Measurements from ENCODE around the gene RGS7. TPM values are rescaled to one million over a fixed set of nuclear protein-coding genes. Genes with fewer than 3 reads are reported as not detected.

RGS7 gene
- total and polyA plus RNA-seq, 2 of the 8 experiments (the other 6 are each of a cell fraction or from before 2014, with no cell fraction given): 1.6 to 3.0 TPM

DNA sequence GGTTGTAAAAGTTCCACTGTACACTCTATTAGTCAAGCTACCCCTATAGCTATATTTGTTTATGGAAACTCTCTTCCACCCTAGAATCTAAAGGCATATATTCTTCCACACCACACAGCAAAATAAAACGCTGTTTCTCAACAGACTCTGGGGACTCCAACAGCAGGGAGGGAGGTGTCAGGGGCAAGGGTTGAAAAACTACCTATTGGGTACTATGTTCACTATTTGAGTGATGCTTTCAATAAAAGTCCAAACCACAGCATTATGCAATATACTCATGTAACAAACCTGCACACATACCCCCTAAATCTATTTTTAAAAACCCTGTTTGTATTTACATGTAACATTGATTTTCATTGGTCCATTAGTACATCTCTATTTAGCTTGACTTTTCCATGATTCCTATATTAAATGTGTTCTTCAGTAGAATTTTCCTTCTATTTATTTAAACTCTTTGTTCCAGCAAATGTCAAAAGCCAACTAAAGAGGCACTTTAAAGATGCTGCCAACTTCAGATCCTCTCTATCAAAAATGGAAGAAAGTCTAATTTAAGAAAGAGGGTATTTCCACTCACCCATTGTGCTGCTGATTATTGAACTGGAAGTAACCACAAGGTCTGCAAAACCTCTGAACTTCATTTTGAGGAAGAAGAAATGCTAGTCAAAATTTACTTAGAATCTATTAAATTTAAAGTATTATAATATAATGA lies 26.2 kb downstream of the RGS7 start:
- Histone ChIP-seq H4K5ac (ENCODE audit: insufficient read length, low read depth, low read length) (no peak overlapping the region), H4K20me1 (replicated peaks in 1 of 2; ENCODE audit: control insufficient read depth in 1 of 2, insufficient read depth in 2 of 2, low read length in 2 of 2) (no peaks in the 10 kb centered on the region), H3K4ac (replicated peaks; ENCODE audit: insufficient read length, low read depth, low read length) (no peak overlapping the region), H3K56ac (replicated peaks; ENCODE audit: insufficient read length, low read depth, low read length) (no peak overlapping the region), H3K27ac (ENCODE audit: low read depth, low read length) (no peak overlapping the region), H3K36me3 (ENCODE audit: control insufficient read depth in 2 of 4, insufficient read depth in 4 of 4, low read length in 3 of 4) (no peaks in the 10 kb centered on the region), H4K91ac (replicated peaks; ENCODE audit: insufficient read length, low read length) (no peak overlapping the region), H3K4me2 (ENCODE audit: insufficient read depth in 1 of 2, low read depth in 2 of 2, low read length in 2 of 2) (no peak overlapping the region), H3K79me2 (ENCODE audit: control insufficient read depth in 1 of 2, insufficient read depth in 2 of 2, low read length in 2 of 2) (no peaks in the 10 kb centered on the region), H3K79me1 (ENCODE audit: low read depth, low read length) (no peaks in the 10 kb centered on the region), H3K4me1 (replicated peaks in 1 of 4; ENCODE audit: control insufficient read depth in 3 of 4, insufficient read depth in 4 of 4, low read length in 3 of 4) (no peaks in the 10 kb centered on the region), H2BK120ac (replicated peaks; ENCODE audit: low read depth, low read length) (no peak overlapping the region), H3K9me3 (ENCODE audit: insufficient read depth in 2 of 2, low read depth in 1 of 2, low read length in 1 of 2) (no peaks in the 10 kb centered on the region), H3K27me3 (replicated peaks in 1 of 4; ENCODE audit: control insufficient read depth in 3 of 4, extremely low read depth in 1 of 4, insufficient read depth in 3 of 4, low read length in 3 of 4) (no peaks in the 10 kb centered on the region), H2BK15ac (ENCODE audit: low read length) (no peak overlapping the region), H2BK5ac (ENCODE audit: low read depth, low read length) (no peak overlapping the region), H3K23me2 (ENCODE audit: low read depth, low read length) (no peaks in the 10 kb centered on the region), H4K8ac (ENCODE audit: extremely low read depth, insufficient read depth, low read length) (no peak overlapping the region), H3K18ac (ENCODE audit: extremely low read depth, low read length) (no peak overlapping the region), H3K14ac (ENCODE audit: insufficient read length) (no peak overlapping the region), H3K9ac (replicated peaks in 1 of 4; ENCODE audit: extremely low read depth in 1 of 4, low read depth in 3 of 4, low read length in 3 of 4) (peak overlapping the region in 1 of 4 experiments; percentile 49; a peak in 1 of 7 replicates), H2AFZ (ENCODE audit: low read length) (no peak overlapping the region), H3K4me3 (ENCODE audit: extremely low read depth in 1 of 4, insufficient read depth in 2 of 4, low read depth in 3 of 4, low read length in 4 of 4) (no peak overlapping the region), H2BK20ac (ENCODE audit: low read length) (no peak overlapping the region), H2BK12ac (ENCODE audit: low read depth, low read length) (no peak overlapping the region), H2AK5ac (ENCODE audit: low read depth, low read length) (no peak overlapping the region), H3K23ac (ENCODE audit: insufficient read length) (no peak overlapping the region)
- CTCF ChIA-PET (ENCODE audit: partially characterized antibody): no interaction called here
- no peak for DNase-seq (ENCODE audit: low read depth in 1 of 2, low spot score in 2 of 2)
- POLR2A ChIA-PET (ENCODE audit: partially characterized antibody): no interaction called here
- TF ChIP-seq JUND (IDR thresholded peaks at IDR 0.05; ENCODE audit: low read length) (no peak), SAP30 (IDR thresholded peaks at IDR 0.05; ENCODE audit: insufficient read depth, insufficient replicate concordance, low read length) (no peak), RNF2 (IDR thresholded peaks at IDR 0.05; ENCODE audit: borderline replicate concordance, low read depth, low read length, missing control alignments, poor library complexity, severe bottlenecking) (no peak), KDM4A (IDR thresholded peaks at IDR 0.05; ENCODE audit: low read depth, low read length, severe bottlenecking) (no peak), RFX5 (IDR thresholded peaks at IDR 0.05; ENCODE audit: borderline replicate concordance, low read depth, low read length) (no peak), TAF7 (optimal IDR thresholded peaks at IDR 0.05; ENCODE audit: borderline replicate concordance, low read depth, low read length) (no peak), SIRT6 (IDR thresholded peaks at IDR 0.05; ENCODE audit: low read length) (no peak), NRF1 (IDR thresholded peaks at IDR 0.05; ENCODE audit: low read depth, low read length) (no peak), SIN3A (conservative IDR thresholded peaks at IDR 0.05 in 1 of 2, IDR thresholded peaks at IDR 0.05 in 1 of 2; ENCODE audit: low read depth in 1 of 2, low read length in 2 of 2) (no peak)
- TF ChIP-seq, protein P1, sequence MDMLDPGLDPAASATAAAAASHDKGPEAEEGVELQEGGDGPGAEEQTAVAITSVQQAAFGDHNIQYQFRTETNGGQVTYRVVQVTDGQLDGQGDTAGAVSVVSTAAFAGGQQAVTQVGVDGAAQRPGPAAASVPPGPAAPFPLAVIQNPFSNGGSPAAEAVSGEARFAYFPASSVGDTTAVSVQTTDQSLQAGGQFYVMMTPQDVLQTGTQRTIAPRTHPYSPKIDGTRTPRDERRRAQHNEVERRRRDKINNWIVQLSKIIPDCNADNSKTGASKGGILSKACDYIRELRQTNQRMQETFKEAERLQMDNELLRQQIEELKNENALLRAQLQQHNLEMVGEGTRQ (IDR thresholded peaks at IDR 0.05; ENCODE audit: low read length): no peak
- 74% methylated on average over 1 of the region's 1 CpG; no CpG with 5 or more reads in 1 of the 2 experiments for WGBS, 2 experiments (ENCODE audit: extremely low coverage in 1 of 2, insufficient coverage in 1 of 2, insufficient read length in 1 of 2, insufficient replicate concordance in 2 of 2, low coverage in 1 of 2, low lambda C conversion rate in 2 of 2, missing lambda C conversion rate in 1 of 2)
- FAIRE-seq: no peak
